Measurements from ENCODE around the gene TAF1. TPM values are rescaled to one million over a fixed set of nuclear protein-coding genes. Genes with fewer than 3 reads are reported as not detected.

Gene TAF1
- total RNA-seq, 1 experiment from 2014 or later: 41.2 TPM

DNA sequence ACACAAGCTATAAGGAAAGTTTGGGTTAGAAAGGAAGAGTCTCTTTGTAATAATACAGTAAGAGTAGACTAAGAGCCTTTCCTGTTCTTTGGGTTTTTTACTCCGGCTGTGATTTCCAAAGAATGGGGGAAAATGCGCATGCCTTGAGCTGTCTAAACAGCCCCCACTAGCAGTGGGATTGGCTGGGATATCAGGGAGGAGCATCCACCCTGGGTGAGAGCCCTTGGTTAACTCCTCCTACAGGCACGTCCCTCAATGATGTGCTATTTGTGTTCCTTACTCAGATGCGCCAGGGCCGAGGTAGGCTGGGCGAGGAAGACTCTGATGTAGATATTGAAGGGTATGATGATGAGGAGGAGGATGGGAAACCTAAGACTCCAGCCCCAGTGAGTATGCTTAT, 92.7 kb downstream of the TAF1 start:
- peaks cover 2% of the 10 kb centered on the region for H3K36me3 ChIP-seq (ENCODE audit: control insufficient read depth, insufficient read depth, low read length)
- ChIA-PET CTCF (no interaction called here), POLR2A (no interaction called here)
- H3K27me3 ChIP-seq (replicated peaks; ENCODE audit: control insufficient read depth, insufficient read depth, low read length): no peaks in the 10 kb centered on the region
- Mint-ChIP-seq H3K4me3 (ENCODE audit: unreplicated experiment) (no peak overlapping the region), H3K4me1 (ENCODE audit: low read depth, unreplicated experiment) (peaks cover 5% of the 10 kb centered on the region), H3K9me3 (ENCODE audit: unreplicated experiment) (no peaks in the 10 kb centered on the region), H3K27ac (ENCODE audit: unreplicated experiment) (no peak overlapping the region), H3K36me3 (ENCODE audit: insufficient read depth, unreplicated experiment) (peaks cover 66% of the 10 kb centered on the region), H3K27me3 (ENCODE audit: insufficient read depth, unreplicated experiment) (no peaks in the 10 kb centered on the region)
- DNase-seq: no peak
- H3K9me3 ChIP-seq: no peaks in the 10 kb centered on the region
- no TSS peak for BruUV-seq (replicated peaks)
- no peaks in the 10 kb centered on the region for H3K4me1 ChIP-seq
- H3K4me3 ChIP-seq (ENCODE audit: low read depth, low read length): no peak overlapping the region
- intact Hi-C loops (cut with micrococcal nuclease; ENCODE audit: unreplicated experiment): no loop called here
- TF ChIP-seq CTCF (IDR thresholded peaks at IDR 0.05; ENCODE audit: insufficient read depth in 1 of 2, low read depth in 1 of 2, low read length in 1 of 2, severe bottlenecking in 1 of 2, unreplicated experiment in 1 of 2): no peak

GRCh38 chrX:71464968-71465367, 98.8 kb downstream of the TAF1 start:
- peaks cover 56% of the 10 kb centered on the region for H3K36me3 Mint-ChIP-seq (ENCODE audit: insufficient read depth, unreplicated experiment)
- H3K27ac Mint-ChIP-seq (ENCODE audit: unreplicated experiment): no peak overlapping the region

DNA sequence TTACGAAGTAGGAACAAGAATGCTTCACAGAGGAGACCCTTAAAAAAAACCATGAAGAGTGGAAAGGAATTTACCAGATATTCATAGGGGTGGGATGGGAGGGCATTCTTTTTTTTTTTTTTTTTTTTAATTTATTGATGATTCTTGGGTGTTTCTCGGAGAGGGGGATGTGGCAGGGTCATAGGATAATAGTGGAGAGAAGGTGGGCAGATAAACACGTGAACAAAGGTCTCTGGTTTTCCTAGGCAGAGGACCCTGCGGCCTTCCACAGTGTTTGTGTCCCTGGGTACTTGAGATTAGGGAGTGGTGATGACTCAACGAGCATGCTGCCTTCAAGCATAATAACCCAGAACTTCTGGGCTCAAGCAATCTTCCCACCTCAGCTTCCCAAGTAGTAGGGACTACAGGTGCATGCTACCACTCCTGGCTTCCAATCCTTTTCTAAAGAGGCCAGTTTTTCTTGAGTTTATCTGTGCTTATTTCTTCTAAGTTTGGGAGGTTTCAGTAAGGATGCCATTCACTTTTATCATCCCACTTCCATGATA, 100.9 kb downstream of the TAF1 start:
- Mint-ChIP-seq H3K27ac (ENCODE audit: unreplicated experiment) (no peak overlapping the region), H3K9me3 (ENCODE audit: unreplicated experiment) (no peaks in the 10 kb centered on the region), H3K27me3 (ENCODE audit: insufficient read depth, unreplicated experiment) (no peaks in the 10 kb centered on the region), H3K36me3 (ENCODE audit: insufficient read depth, unreplicated experiment) (peaks cover 46% of the 10 kb centered on the region), H3K4me3 (ENCODE audit: unreplicated experiment) (no peak overlapping the region), H3K4me1 (ENCODE audit: low read depth, unreplicated experiment) (no peaks in the 10 kb centered on the region)
- Histone ChIP-seq H3K4me3 (ENCODE audit: low read depth, low read length) (no peak overlapping the region), H3K27me3 (replicated peaks; ENCODE audit: control insufficient read depth, insufficient read depth, low read length) (no peaks in the 10 kb centered on the region), H3K9me3 (no peaks in the 10 kb centered on the region), H3K4me1 (no peaks in the 10 kb centered on the region), H3K36me3 (ENCODE audit: control insufficient read depth, insufficient read depth, low read length) (no peaks in the 10 kb centered on the region)
- no peak for DNase-seq
- no TSS peak for BruUV-seq (replicated peaks)
- POLR2A ChIA-PET: no interaction called here
- intact Hi-C loops (cut with micrococcal nuclease; ENCODE audit: unreplicated experiment): no loop called here
- CTCF ChIA-PET: no interaction called here
- TF ChIP-seq CTCF (IDR thresholded peaks at IDR 0.05; ENCODE audit: insufficient read depth in 1 of 2, low read depth in 1 of 2, low read length in 1 of 2, severe bottlenecking in 1 of 2, unreplicated experiment in 1 of 2): no peak

More at GRCh38 chrX:71464968-71465367, 98.8 kb downstream of the TAF1 start:
- peaks cover 5% of the 10 kb centered on the region for H3K4me1 Mint-ChIP-seq (ENCODE audit: low read depth, unreplicated experiment)
- Histone ChIP-seq H3K9me3 (no peaks in the 10 kb centered on the region), H3K4me1 (no peaks in the 10 kb centered on the region), H3K27me3 (replicated peaks; ENCODE audit: control insufficient read depth, insufficient read depth, low read length) (no peaks in the 10 kb centered on the region), H3K36me3 (ENCODE audit: control insufficient read depth, insufficient read depth, low read length) (peaks cover under 1% of the 10 kb centered on the region), H3K4me3 (ENCODE audit: low read depth, low read length) (no peak overlapping the region)
- no peaks in the 10 kb centered on the region for H3K9me3 Mint-ChIP-seq (ENCODE audit: unreplicated experiment)
- ChIA-PET POLR2A (interaction anchor here (0.6 kb wide), 1 partner anchor 70 kb away, joined by 8 read pairs; no protein-coding TSS in a partner anchor), CTCF (no interaction called here)
- H3K27me3 Mint-ChIP-seq (ENCODE audit: insufficient read depth, unreplicated experiment): no peaks in the 10 kb centered on the region
- DNase-seq: no peak
- intact Hi-C loops (cut with micrococcal nuclease; ENCODE audit: unreplicated experiment): no loop called here
- H3K4me3 Mint-ChIP-seq (ENCODE audit: unreplicated experiment): no peak overlapping the region
- BruUV-seq (replicated peaks): no TSS peak
- no peak for TF ChIP-seq CTCF (IDR thresholded peaks at IDR 0.05; ENCODE audit: insufficient read depth in 1 of 2, low read depth in 1 of 2, low read length in 1 of 2, severe bottlenecking in 1 of 2, unreplicated experiment in 1 of 2)

All from Caco-2 (cell line).